Vagina (tissue), 2 donors: ENCODE data around the gene KCTD13.

ENCODE experiments used
- CTCF ChIP-seq, 3 experiments: fragments of 450-650 bp in 2 of 3; fragments of 200-600 bp in 1 of 3; sonication (generic) in 1 of 3; IDR thresholded peaks; one replicate each; pipeline ENCODE4 v1.5.1; 2017 to 2019; ENCODE audit warnings: antibody characterized with exemption in 3 of 3, mild to moderate bottlenecking in 2 of 3, moderate library complexity in 2 of 3
- POLR2A ChIP-seq, 2 donors: fragments of 450-650 bp; IDR thresholded peaks; one replicate each; pipeline ENCODE4 v1.6.1; 2017; ENCODE audit warnings: antibody characterized with exemption in 2 of 2, mild to moderate bottlenecking in 2 of 2, moderate library complexity in 2 of 2

- TF ChIP-seq CTCF (IDR thresholded peaks at IDR 0.05) (no peak), POLR2A (IDR thresholded peaks at IDR 0.05) (no peak)
Measured at GRCh38 chr16:29905668-29906067, 20.4 kb downstream of the KCTD13 start.
